ENCODE results near the gene RHBDL1.

Gene RHBDL1

GRCh38 chr16:633336-634050 is 42.0 kb upstream of the RHBDL1 start:
- no peak for ATAC-seq (ENCODE audit: low read depth)

GRCh38 chr16:634051-634670 is 41.3 kb upstream of the RHBDL1 start:
- peak overlapping the region; percentile 61 for H3K4me3 Mint-ChIP-seq

More at GRCh38 chr16:633336-634050, 42.0 kb upstream of the RHBDL1 start:
- Mint-ChIP-seq H3K27me3 (peaks cover 3% of the 10 kb centered on the region), H3K4me3 (no peak overlapping the region), H3K4me1 (peaks cover 10% of the 10 kb centered on the region), H3K36me3 (no peaks in the 10 kb centered on the region), H3K27ac (no peak overlapping the region), H3K9me3 (no peaks in the 10 kb centered on the region)
- no peak for DNase-seq (ENCODE audit: low spot score in 2 of 2)

GRCh38 chr16:634996-635395 is 40.5 kb upstream of the RHBDL1 start:
- DNase-seq (ENCODE audit: low spot score in 2 of 2) = no peak
- Mint-ChIP-seq H3K36me3 (no peaks in the 10 kb centered on the region), H3K4me1 (peaks cover 13% of the 10 kb centered on the region), H3K27me3 (peaks cover 3% of the 10 kb centered on the region), H3K9me3 (no peaks in the 10 kb centered on the region), H3K27ac (no peak overlapping the region), H3K4me3 (peak overlapping the region; percentile 82)
- no peak for ATAC-seq (ENCODE audit: low read depth)

More at GRCh38 chr16:634051-634670, 41.3 kb upstream of the RHBDL1 start:
- Mint-ChIP-seq H3K27me3 (peaks cover 3% of the 10 kb centered on the region), H3K4me1 (peaks cover 13% of the 10 kb centered on the region), H3K9me3 (no peaks in the 10 kb centered on the region), H3K36me3 (no peaks in the 10 kb centered on the region), H3K27ac (no peak overlapping the region)
- ATAC-seq (ENCODE audit: low read depth) = no peak
- DNase-seq (ENCODE audit: low spot score in 2 of 2) = no peak

- Mint-ChIP-seq H3K36me3 (no peaks in the 10 kb centered on the region), H3K27me3 (peaks cover 3% of the 10 kb centered on the region), H3K9me3 (no peaks in the 10 kb centered on the region), H3K4me3 (peak overlapping the region; percentile 96), H3K4me1 (peaks cover 13% of the 10 kb centered on the region), H3K27ac (peak overlapping the region; percentile 99)
- ATAC-seq (ENCODE audit: low read depth) (no peak), DNase-seq (ENCODE audit: low spot score in 2 of 2) (no peak)
Measured at GRCh38 chr16:635573-636205, 39.8 kb upstream of the RHBDL1 start.

- Mint-ChIP-seq H3K4me1 (peaks cover 13% of the 10 kb centered on the region), H3K36me3 (no peaks in the 10 kb centered on the region), H3K4me3 (peak within 1 kb of the TSS; percentile 96), H3K27me3 (peaks cover 3% of the 10 kb centered on the region), H3K9me3 (no peaks in the 10 kb centered on the region), H3K27ac (peak within 1 kb of the TSS; percentile 99)
- ATAC-seq (ENCODE audit: low read depth) (peak; percentile 84), DNase-seq (ENCODE audit: low spot score in 2 of 2) (peak; percentile 92 to 98)
Measured at GRCh38 chr16:636206-637080, 39.0 kb upstream of the RHBDL1 start, which contains the start of gene METTL26. Gene METTL26, minus strand, starts transcription at chr16:636305. Its CDS starts 15 bp downstream, at chr16:636290.

- Mint-ChIP-seq H3K27ac (peak overlapping the region; percentile 99), H3K36me3 (no peaks in the 10 kb centered on the region), H3K9me3 (no peaks in the 10 kb centered on the region), H3K27me3 (no peaks in the 10 kb centered on the region), H3K4me3 (peak overlapping the region; percentile 96), H3K4me1 (peaks cover 10% of the 10 kb centered on the region)
- peak; percentile 61 for ATAC-seq (ENCODE audit: low read depth)
- DNase-seq (ENCODE audit: low spot score in 2 of 2) = no peak
Measured at GRCh38 chr16:637081-638018, 38.1 kb upstream of the RHBDL1 start.

- DNase-seq (ENCODE audit: low spot score in 2 of 2) = no peak
- H3K4me3 Mint-ChIP-seq = peak overlapping the region; percentile 14
Measured at GRCh38 chr16:638034-638543, 37.4 kb upstream of the RHBDL1 start.

GRCh38 chr16:638836-639235 is 36.6 kb upstream of the RHBDL1 start:
- Mint-ChIP-seq H3K9me3 (no peaks in the 10 kb centered on the region), H3K27ac (no peak overlapping the region), H3K4me1 (peaks cover 13% of the 10 kb centered on the region), H3K27me3 (no peaks in the 10 kb centered on the region), H3K36me3 (no peaks in the 10 kb centered on the region), H3K4me3 (peak overlapping the region; percentile 11)
- DNase-seq (ENCODE audit: low spot score in 2 of 2) (no peak), ATAC-seq (ENCODE audit: low read depth) (no peak)

More at GRCh38 chr16:638034-638543, 37.4 kb upstream of the RHBDL1 start:
- Mint-ChIP-seq H3K27me3 (no peaks in the 10 kb centered on the region), H3K27ac (no peak overlapping the region), H3K4me1 (peaks cover 13% of the 10 kb centered on the region), H3K36me3 (no peaks in the 10 kb centered on the region), H3K9me3 (no peaks in the 10 kb centered on the region)
- ATAC-seq (ENCODE audit: low read depth) = no peak

- DNase-seq (ENCODE audit: low spot score in 2 of 2) (no peak), ATAC-seq (ENCODE audit: low read depth) (no peak)
- peak overlapping the region; percentile 20 for H3K27ac Mint-ChIP-seq
- H3K9me3 Mint-ChIP-seq = no peaks in the 10 kb centered on the region
- peaks cover 22% of the 10 kb centered on the region for H3K4me1 Mint-ChIP-seq
- no peaks in the 10 kb centered on the region for H3K36me3 Mint-ChIP-seq
- H3K27me3 Mint-ChIP-seq = no peaks in the 10 kb centered on the region
- peak overlapping the region; percentile 77 for H3K4me3 Mint-ChIP-seq
Measured at GRCh38 chr16:640614-641013, 34.9 kb upstream of the RHBDL1 start.

- ATAC-seq (ENCODE audit: low read depth) (peak; percentile 36), DNase-seq (ENCODE audit: low spot score in 2 of 2) (peak in 1 of 2 donors; percentile 68)
- Mint-ChIP-seq H3K27ac (peak within 1 kb of the TSS; percentile 63), H3K4me3 (peak within 1 kb of the TSS; percentile 81), H3K36me3 (no peaks in the 10 kb centered on the region), H3K9me3 (no peaks in the 10 kb centered on the region), H3K27me3 (no peaks in the 10 kb centered on the region), H3K4me1 (peaks cover 24% of the 10 kb centered on the region)
Measured at GRCh38 chr16:641326-642188, 33.9 kb upstream of the RHBDL1 start, which contains the start of gene MCRIP2. Gene MCRIP2, plus strand, starts transcription at chr16:641828. Its CDS starts 164 bp downstream, at chr16:641992.

GRCh38 chr16:642189-643049 is 33.1 kb upstream of the RHBDL1 start:
- no peak for DNase-seq (ENCODE audit: low spot score in 2 of 2)
- H3K9me3 Mint-ChIP-seq = no peaks in the 10 kb centered on the region

More at GRCh38 chr16:642189-643049, 33.1 kb upstream of the RHBDL1 start:
- Mint-ChIP-seq H3K27me3 (no peaks in the 10 kb centered on the region), H3K27ac (peak overlapping the region; percentile 63), H3K36me3 (no peaks in the 10 kb centered on the region), H3K4me3 (peak overlapping the region; percentile 81), H3K4me1 (peaks cover 26% of the 10 kb centered on the region)
- peak; percentile 53 for ATAC-seq (ENCODE audit: low read depth)

Measured in memory B cell (primary cell).